ENCODE measurements around the gene SUGP1.

SUGP1 gene

GRCh38 chr19:19306191-19306590, 14.1 kb downstream of the SUGP1 start:
- no peaks in the 10 kb centered on the region for H3K27me3 ChIP-seq
- H3K4me3 ChIP-seq (ENCODE audit: low read depth in 1 of 2, low read length in 1 of 2) = no peak overlapping the region
- no peak for TF ChIP-seq CTCF (IDR thresholded peaks at IDR 0.05)
- H3K4me1 ChIP-seq (ENCODE audit: control insufficient read depth in 1 of 2, insufficient read depth in 1 of 2, low read depth in 1 of 2, low read length in 1 of 2) = no peaks in the 10 kb centered on the region
- no peak overlapping the region for H3K27ac ChIP-seq
- H3K9me3 ChIP-seq = no peaks in the 10 kb centered on the region
- H3K36me3 ChIP-seq = peaks cover 100% of the 10 kb centered on the region

GRCh38 chr19:19305696-19306095, 14.6 kb downstream of the SUGP1 start:
- H3K36me3 ChIP-seq = peaks cover 100% of the 10 kb centered on the region
- H3K4me3 ChIP-seq (ENCODE audit: low read depth in 1 of 2, low read length in 1 of 2) = no peak overlapping the region

GRCh38 chr19:19305066-19305465, 15.2 kb downstream of the SUGP1 start:
- H3K4me3 ChIP-seq (ENCODE audit: low read depth in 1 of 2, low read length in 1 of 2) = no peak overlapping the region
- H3K27ac ChIP-seq = no peak overlapping the region
- H3K9me3 ChIP-seq = no peaks in the 10 kb centered on the region
- no peak for TF ChIP-seq CTCF (IDR thresholded peaks at IDR 0.05)
- H3K4me1 ChIP-seq (ENCODE audit: control insufficient read depth in 1 of 2, insufficient read depth in 1 of 2, low read depth in 1 of 2, low read length in 1 of 2) = no peaks in the 10 kb centered on the region
- peaks cover 100% of the 10 kb centered on the region for H3K36me3 ChIP-seq
- H3K27me3 ChIP-seq = no peaks in the 10 kb centered on the region

More at GRCh38 chr19:19305696-19306095, 14.6 kb downstream of the SUGP1 start:
- no peak for TF ChIP-seq CTCF (IDR thresholded peaks at IDR 0.05)
- Histone ChIP-seq H3K27ac (no peak overlapping the region), H3K9me3 (no peaks in the 10 kb centered on the region), H3K4me1 (ENCODE audit: control insufficient read depth in 1 of 2, insufficient read depth in 1 of 2, low read depth in 1 of 2, low read length in 1 of 2) (no peaks in the 10 kb centered on the region), H3K27me3 (no peaks in the 10 kb centered on the region)

GRCh38 chr19:19304186-19304965, 15.9 kb downstream of the SUGP1 start:
- Histone ChIP-seq H3K4me1 (ENCODE audit: control insufficient read depth in 1 of 2, insufficient read depth in 1 of 2, low read depth in 1 of 2, low read length in 1 of 2) (no peaks in the 10 kb centered on the region), H3K4me3 (ENCODE audit: low read depth in 1 of 2, low read length in 1 of 2) (no peak overlapping the region), H3K27ac (no peak overlapping the region), H3K36me3 (peaks cover 98% of the 10 kb centered on the region), H3K9me3 (no peaks in the 10 kb centered on the region), H3K27me3 (no peaks in the 10 kb centered on the region)
- TF ChIP-seq CTCF (IDR thresholded peaks at IDR 0.05) = no peak

GRCh38 chr19:19303411-19303810, 16.9 kb downstream of the SUGP1 start:
- H3K36me3 ChIP-seq = peaks cover 94% of the 10 kb centered on the region
- no peak overlapping the region for H3K4me3 ChIP-seq (ENCODE audit: low read depth in 1 of 2, low read length in 1 of 2)
- H3K27ac ChIP-seq = no peak overlapping the region
- H3K4me1 ChIP-seq (ENCODE audit: control insufficient read depth in 1 of 2, insufficient read depth in 1 of 2, low read depth in 1 of 2, low read length in 1 of 2) = no peaks in the 10 kb centered on the region
- TF ChIP-seq CTCF (IDR thresholded peaks at IDR 0.05) = no peak
- no peaks in the 10 kb centered on the region for H3K27me3 ChIP-seq
- H3K9me3 ChIP-seq = no peaks in the 10 kb centered on the region
